Ishikawa (cell line): ENCODE results near the gene FOXP4.

Experiments used
- CEBPB ChIP-seq: IDR thresholded peaks from 2 replicates; pipeline ENCODE4 v1.6.1; 2012
- EGR1 ChIP-seq: IDR thresholded peaks from 2 replicates; pipeline ENCODE4 v1.6.1; 2012
- EP300 ChIP-seq: IDR thresholded peaks from 2 replicates; pipeline ENCODE4 v1.6.1; 2012; ENCODE audit warnings: borderline replicate concordance
- FOXM1 ChIP-seq: IDR thresholded peaks from 2 replicates; pipeline ENCODE4 v1.6.1; 2012; ENCODE audit warnings: low read depth, borderline replicate concordance
- MAX ChIP-seq: IDR thresholded peaks from 2 replicates; pipeline ENCODE4 v1.6.1; 2012
- RAD21 ChIP-seq: IDR thresholded peaks from 2 replicates; pipeline ENCODE4 v1.6.1; 2012; ENCODE audit warnings: low read depth
- TAF1 ChIP-seq: IDR thresholded peaks from 2 replicates; pipeline ENCODE4 v1.6.1; 2012; ENCODE audit warnings: low read depth, mild to moderate bottlenecking
- TCF12 ChIP-seq: IDR thresholded peaks from 2 replicates; pipeline ENCODE4 v1.6.1; 2012; ENCODE audit warnings: low read depth
- TEAD4 ChIP-seq: IDR thresholded peaks from 2 replicates; pipeline ENCODE4 v1.6.1; 2012
- ZBTB7A ChIP-seq: IDR thresholded peaks from 2 replicates; pipeline ENCODE4 v1.6.1; 2012; ENCODE audit warnings: low read depth
- TF ChIP-seq, protein P1 (sequence below): IDR thresholded peaks from 2 replicates; pipeline ENCODE4 v1.6.1; 2012; ENCODE audit warnings: low read depth, mild to moderate bottlenecking

DNA sequence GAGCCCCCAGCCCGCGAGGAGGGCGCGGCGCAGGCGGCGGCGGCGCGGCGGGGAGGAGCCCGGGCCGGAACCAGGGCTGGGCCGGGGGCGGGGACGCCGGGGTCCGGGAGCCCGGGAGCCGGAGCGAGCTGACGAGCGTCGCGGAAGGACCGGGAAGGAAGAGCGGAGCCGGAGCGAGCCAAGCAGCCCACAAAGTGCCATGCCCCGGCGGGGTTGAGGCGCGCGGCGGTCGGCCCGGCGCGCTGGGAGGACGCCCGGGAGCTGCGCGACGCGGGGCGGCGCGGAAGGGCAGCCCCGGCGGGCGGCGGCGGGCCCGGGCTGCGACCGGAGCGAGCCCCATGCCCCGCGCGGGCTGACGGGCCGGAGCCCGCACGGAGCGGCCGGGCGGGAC is 289 bp downstream of the FOXP4 start:
- TF ChIP-seq EP300 (no peak), TAF1 (0 out of 2 replicates have a peak, but pooled peaks have one; percentile 27), CEBPB (no peak), TEAD4 (no peak), EGR1 (no peak), TCF12 (no peak), MAX (no peak), ZBTB7A (no peak), FOXM1 (no peak), RAD21 (no peak)
- TF ChIP-seq, protein P1, sequence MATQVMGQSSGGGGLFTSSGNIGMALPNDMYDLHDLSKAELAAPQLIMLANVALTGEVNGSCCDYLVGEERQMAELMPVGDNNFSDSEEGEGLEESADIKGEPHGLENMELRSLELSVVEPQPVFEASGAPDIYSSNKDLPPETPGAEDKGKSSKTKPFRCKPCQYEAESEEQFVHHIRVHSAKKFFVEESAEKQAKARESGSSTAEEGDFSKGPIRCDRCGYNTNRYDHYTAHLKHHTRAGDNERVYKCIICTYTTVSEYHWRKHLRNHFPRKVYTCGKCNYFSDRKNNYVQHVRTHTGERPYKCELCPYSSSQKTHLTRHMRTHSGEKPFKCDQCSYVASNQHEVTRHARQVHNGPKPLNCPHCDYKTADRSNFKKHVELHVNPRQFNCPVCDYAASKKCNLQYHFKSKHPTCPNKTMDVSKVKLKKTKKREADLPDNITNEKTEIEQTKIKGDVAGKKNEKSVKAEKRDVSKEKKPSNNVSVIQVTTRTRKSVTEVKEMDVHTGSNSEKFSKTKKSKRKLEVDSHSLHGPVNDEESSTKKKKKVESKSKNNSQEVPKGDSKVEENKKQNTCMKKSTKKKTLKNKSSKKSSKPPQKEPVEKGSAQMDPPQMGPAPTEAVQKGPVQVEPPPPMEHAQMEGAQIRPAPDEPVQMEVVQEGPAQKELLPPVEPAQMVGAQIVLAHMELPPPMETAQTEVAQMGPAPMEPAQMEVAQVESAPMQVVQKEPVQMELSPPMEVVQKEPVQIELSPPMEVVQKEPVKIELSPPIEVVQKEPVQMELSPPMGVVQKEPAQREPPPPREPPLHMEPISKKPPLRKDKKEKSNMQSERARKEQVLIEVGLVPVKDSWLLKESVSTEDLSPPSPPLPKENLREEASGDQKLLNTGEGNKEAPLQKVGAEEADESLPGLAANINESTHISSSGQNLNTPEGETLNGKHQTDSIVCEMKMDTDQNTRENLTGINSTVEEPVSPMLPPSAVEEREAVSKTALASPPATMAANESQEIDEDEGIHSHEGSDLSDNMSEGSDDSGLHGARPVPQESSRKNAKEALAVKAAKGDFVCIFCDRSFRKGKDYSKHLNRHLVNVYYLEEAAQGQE, result no peak
